A549 (cell line): ENCODE results near the gene PRDX2. TPM values are rescaled to one million over a fixed set of nuclear protein-coding genes. Genes with fewer than 3 reads are reported as not detected.
A peak's percentile ranks its signal among the peaks of the same experiment; 100 is the strongest.
"Not testable (repeated sequence)": the region's sequence is repeated elsewhere in the genome, so short reads cannot be mapped to it uniquely, and the experiment has no call there.

Experiments used
- ATAC-seq, 2 experiments: fragments of 200-7000 bp in 1 of 2; fragments of >200 bp in 1 of 2; cut with Nextera tagmentation in 1 of 2; cut with Tn5 transposase in 1 of 2; 3 replicates each; pipeline versions ENCODE4 v1.8.0 to v1.9.1; 2018 to 2020; ENCODE audit warnings: mild to moderate bottlenecking in 1 of 2, moderate library complexity in 1 of 2
- CTCF ChIA-PET: fragments of 300-600 bp; sonication (Branson Sonifier 250); formaldehyde crosslinking; extraction: SDS; loops from one replicate; lab custom pipeline; 2021; ENCODE audit warnings: antibody characterized with exemption, inconsistent platforms; lab: Yijun Ruan, JAX
- POLR2A ChIA-PET: fragments of 350-600 bp; formaldehyde crosslinking; extraction: SDS; loops from one replicate; lab custom pipeline; 2021; ENCODE audit warnings: antibody characterized with exemption, inconsistent platforms; lab: Yijun Ruan, JAX
- DNase-seq, 2 experiments: peaks; one replicate each; pipeline versions ENCODE4 v3.0.0 to v3.0.0-alpha.2; 2011 to 2016; ENCODE audit warnings: low read depth in 1 of 2, low spot score in 1 of 2
- FAIRE-seq: peaks from 2 replicates; lab custom pipeline; 2011; peaks lifted over from hg19 to GRCh38; lab: Jason Lieb, UNC
- H3K27ac ChIP-seq, 2 experiments: fragments of >200 bp; sonication (Bioruptor Twin); formaldehyde crosslinking; 3 replicates each; pipeline ENCODE4 v1.5.1; 2016 to 2017
- H3K4me1 ChIP-seq: fragments of >200 bp; sonication (Bioruptor Twin); formaldehyde crosslinking; 3 replicates; pipeline ENCODE4 v1.6.1; 2016
- H3K4me2 ChIP-seq: fragments of >200 bp; sonication (Bioruptor Twin); formaldehyde crosslinking; 3 replicates; pipeline ENCODE4 v1.6.1; 2016
- H3K4me3 ChIP-seq: fragments of >200 bp; sonication (Bioruptor Twin); formaldehyde crosslinking; 3 replicates; pipeline ENCODE4 v1.5.1; 2016
- H3K9me3 ChIP-seq: fragments of >200 bp; sonication (Bioruptor Twin); formaldehyde crosslinking; 3 replicates; pipeline ENCODE4 v1.6.1; 2016
- BCL3 ChIP-seq: fragments of >200 bp; sonication (Bioruptor Twin); formaldehyde crosslinking; IDR thresholded peaks from 3 replicates; pipeline ENCODE4 v1.6.1; 2016
- CBX2 ChIP-seq: fragments of 200-600 bp; sonication (generic); IDR thresholded peaks from 2 replicates; pipeline ENCODE4 v1.6.1; 2016; ENCODE audit warnings: low read depth, mild to moderate bottlenecking, borderline replicate concordance
- CHD2 ChIP-seq: fragments of 150-350 bp; IDR thresholded peaks from 2 replicates; pipeline ENCODE4 v1.6.1; 2014; ENCODE audit warnings: low read length; ENCODE audit not compliant: partially characterized antibody
- EHF ChIP-seq: fragments of 250-450 bp; sonication (Bioruptor Pico); IDR thresholded peaks from 2 replicates; pipeline ENCODE4 v1.5.0; 2020; ENCODE audit warnings: mild to moderate bottlenecking
- EP300 ChIP-seq, 2 experiments: fragments of >200 bp; sonication (Bioruptor Twin); formaldehyde crosslinking; IDR thresholded peaks; 2 replicates in 1 of 2; 3 replicates in 1 of 2; pipeline ENCODE4 v1.6.1; 2016 to 2017
- FOSL2 ChIP-seq, 2 experiments: fragments of 450-650 bp in 1 of 2; fragments of >200 bp in 1 of 2; sonication (Bioruptor Twin) in 1 of 2; formaldehyde crosslinking; IDR thresholded peaks; 2 replicates each; pipeline versions ENCODE4 v1.5.0 to v1.6.1; 2016 to 2020; ENCODE audit warnings: mild to moderate bottlenecking in 1 of 2, moderate library complexity in 1 of 2
- FOXS1 ChIP-seq: fragments of 250-450 bp; sonication (Bioruptor Pico); IDR thresholded peaks from 2 replicates; pipeline ENCODE4 v1.5.0; 2020; ENCODE audit warnings: mild to moderate bottlenecking, moderate library complexity
- HOXA7 ChIP-seq: fragments of 250-450 bp; sonication (Bioruptor Pico); IDR thresholded peaks from 2 replicates; pipeline ENCODE4 v1.5.0; 2020; ENCODE audit warnings: mild to moderate bottlenecking, moderate library complexity
- JUN ChIP-seq, 2 experiments: fragments of >200 bp; sonication (Bioruptor Twin); formaldehyde crosslinking; IDR thresholded peaks; 2 replicates in 1 of 2; 3 replicates in 1 of 2; pipeline ENCODE4 v1.6.1; 2016 to 2017
- JUNB ChIP-seq: fragments of >200 bp; sonication (Bioruptor Twin); formaldehyde crosslinking; IDR thresholded peaks from 2 replicates; pipeline ENCODE4 v1.6.1; 2016
- NR3C1 ChIP-seq: fragments of >200 bp; sonication (Bioruptor Twin); formaldehyde crosslinking; IDR thresholded peaks from 3 replicates; pipeline ENCODE4 v1.6.1; 2017
- RFX5 ChIP-seq: fragments of 450-650 bp; IDR thresholded peaks from 2 replicates; pipeline ENCODE4 v1.7.1; 2014; ENCODE audit warnings: antibody characterized with exemption, mild to moderate bottlenecking, moderate library complexity
- ZSCAN20 ChIP-seq: fragments of 250-450 bp; sonication (Bioruptor Pico); IDR thresholded peaks from 2 replicates; pipeline ENCODE4 v1.8.0; 2022; ENCODE audit warnings: mild to moderate bottlenecking, moderate library complexity
- WGBS: methylation state at CpG from one replicate; pipeline ENCODE4 v1.1.6; 2017; ENCODE audit errors: missing lambda C conversion rate; 5-methylcytosine and 5-hydroxymethylcytosine counted together
- polyA plus RNA-seq, 4 experiments: library from polyadenylated mRNA; depleted of rRNA in 3 of 4; stranded (reverse); fragments of >200 nt; fragmentation: RNase III in 1 of 4; extraction: RNeasy Plus Mini Kit Qiagen cat#74134 plus additional on column Dnase treatment in 1 of 4; gene quantifications; 2 replicates in 3 of 4; 3 replicates in 1 of 4; pipeline ENCODE4 v1.2.3, GENCODE V29; 2011 to 2017
- TF ChIP-seq, protein P1 (sequence below): IDR thresholded peaks from 2 replicates; pipeline ENCODE4 v1.6.1; 2012
- TF ChIP-seq, protein P2 (sequence below): fragments of >200 bp; sonication (Bioruptor Twin); formaldehyde crosslinking; IDR thresholded peaks from 3 replicates; pipeline ENCODE4 v1.5.1; 2016
- TF ChIP-seq, protein P3 (sequence below): IDR thresholded peaks from 2 replicates; pipeline ENCODE4 v1.6.1; 2012; ENCODE audit warnings: low read depth, borderline replicate concordance
- TF ChIP-seq, protein P4 (sequence below): IDR thresholded peaks from 2 replicates; pipeline ENCODE4 v1.6.1; 2012
- TF ChIP-seq, protein P5 (sequence below): fragments of 250-450 bp; sonication (Bioruptor Pico); IDR thresholded peaks from 2 replicates; pipeline ENCODE4 v1.5.0; 2020; ENCODE audit warnings: low read depth, mild to moderate bottlenecking, moderate library complexity
- TF ChIP-seq, protein P6 (sequence below): fragments of 250-450 bp; sonication (Bioruptor Pico); IDR thresholded peaks from 2 replicates; pipeline ENCODE4 v1.5.0; 2021; ENCODE audit warnings: mild to moderate bottlenecking, moderate library complexity, borderline replicate concordance

The PRDX2 gene
- polyA plus RNA-seq, 2 of the 4 experiments (the other 2 are of a cell fraction) = 0.57 to 0.84 TPM

- Histone ChIP-seq H3K27ac (no peak overlapping the region), H3K4me1 (peaks cover 8% of the 10 kb centered on the region), H3K9me3 (no peaks in the 10 kb centered on the region), H3K4me2 (peak overlapping the region; percentile 47), H3K4me3 (no peak overlapping the region)
- no peak for FAIRE-seq
- peak in 1 of 2 experiments; percentile 65; a peak in 3 of 6 replicates for ATAC-seq
- no peak for DNase-seq
- 26% methylated on average over 20 of the region's 23 CpGs for WGBS
- ChIA-PET POLR2A (no interaction called here), CTCF (interaction anchor here (0.6 to 7.2 kb wide), 4 partner anchors 9 to 32 kb away, joined by 4 to 36 read pairs (median 10); no protein-coding TSS in a partner anchor)
- TF ChIP-seq EP300 (IDR thresholded peaks at IDR 0.05) (no peak), FOXS1 (CRISPR knock-in tag) (no peak), FOSL2 (IDR thresholded peaks at IDR 0.05) (no peak), FOSL2 (CRISPR knock-in tag; IDR thresholded peaks at IDR 0.05) (no peak)
Observed at GRCh38 chr19:12828494-12828893, 26.9 kb upstream of the PRDX2 start.

GRCh38 chr19:12825254-12826131 is 23.9 kb upstream of the PRDX2 start:
- POLR2A ChIA-PET = no interaction called here
- ATAC-seq (peak; percentile 72 to 86), DNase-seq (peak in 1 of 2 experiments; percentile 57), FAIRE-seq (no peak)
- Histone ChIP-seq H3K4me2 (peak overlapping the region; percentile 64), H3K4me1 (no peaks in the 10 kb centered on the region), H3K9me3 (0 out of 3 replicates have a peak, but pooled peaks cover 3% of the 10 kb centered on the region), H3K4me3 (peak overlapping the region; percentile 27; the same call in 2 of the 3 replicates), H3K27ac (no peak overlapping the region)
- CTCF ChIA-PET = interaction anchor here (0.6 to 7.2 kb wide), 17 partner anchors 9 to 76 kb away, joined by 3 to 36 read pairs (median 3); partner anchors contain the start of genes RNASEH2A and RTBDN
- TF ChIP-seq, protein P1, sequence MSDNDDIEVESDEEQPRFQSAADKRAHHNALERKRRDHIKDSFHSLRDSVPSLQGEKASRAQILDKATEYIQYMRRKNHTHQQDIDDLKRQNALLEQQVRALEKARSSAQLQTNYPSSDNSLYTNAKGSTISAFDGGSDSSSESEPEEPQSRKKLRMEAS = peak; percentile 81
- TF ChIP-seq, protein P2, sequence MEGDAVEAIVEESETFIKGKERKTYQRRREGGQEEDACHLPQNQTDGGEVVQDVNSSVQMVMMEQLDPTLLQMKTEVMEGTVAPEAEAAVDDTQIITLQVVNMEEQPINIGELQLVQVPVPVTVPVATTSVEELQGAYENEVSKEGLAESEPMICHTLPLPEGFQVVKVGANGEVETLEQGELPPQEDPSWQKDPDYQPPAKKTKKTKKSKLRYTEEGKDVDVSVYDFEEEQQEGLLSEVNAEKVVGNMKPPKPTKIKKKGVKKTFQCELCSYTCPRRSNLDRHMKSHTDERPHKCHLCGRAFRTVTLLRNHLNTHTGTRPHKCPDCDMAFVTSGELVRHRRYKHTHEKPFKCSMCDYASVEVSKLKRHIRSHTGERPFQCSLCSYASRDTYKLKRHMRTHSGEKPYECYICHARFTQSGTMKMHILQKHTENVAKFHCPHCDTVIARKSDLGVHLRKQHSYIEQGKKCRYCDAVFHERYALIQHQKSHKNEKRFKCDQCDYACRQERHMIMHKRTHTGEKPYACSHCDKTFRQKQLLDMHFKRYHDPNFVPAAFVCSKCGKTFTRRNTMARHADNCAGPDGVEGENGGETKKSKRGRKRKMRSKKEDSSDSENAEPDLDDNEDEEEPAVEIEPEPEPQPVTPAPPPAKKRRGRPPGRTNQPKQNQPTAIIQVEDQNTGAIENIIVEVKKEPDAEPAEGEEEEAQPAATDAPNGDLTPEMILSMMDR = peak; percentile 38
- TF ChIP-seq BCL3 = no peak
- TF ChIP-seq, protein P3, sequence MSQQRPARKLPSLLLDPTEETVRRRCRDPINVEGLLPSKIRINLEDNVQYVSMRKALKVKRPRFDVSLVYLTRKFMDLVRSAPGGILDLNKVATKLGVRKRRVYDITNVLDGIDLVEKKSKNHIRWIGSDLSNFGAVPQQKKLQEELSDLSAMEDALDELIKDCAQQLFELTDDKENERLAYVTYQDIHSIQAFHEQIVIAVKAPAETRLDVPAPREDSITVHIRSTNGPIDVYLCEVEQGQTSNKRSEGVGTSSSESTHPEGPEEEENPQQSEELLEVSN = peak; percentile 90
- 30% methylated on average over 24 of the region's 46 CpGs for WGBS

- no peak overlapping the region for H3K4me2 ChIP-seq
- 89% methylated on average over 2 of the region's 2 CpGs for WGBS
- no peak for ATAC-seq
- CTCF ChIA-PET = interaction anchor here (0.6 to 1.7 kb wide), 7 partner anchors 8 to 120 kb away, joined by 3 to 8 read pairs (median 3); no protein-coding TSS in a partner anchor
- H3K4me3 ChIP-seq = no peak overlapping the region
- no peak overlapping the region for H3K27ac ChIP-seq
- FAIRE-seq = no peak
- no peaks in the 10 kb centered on the region for H3K4me1 ChIP-seq
- TF ChIP-seq HOXA7 (CRISPR knock-in tag) (no peak), JUNB (no peak), EHF (no peak), CHD2 (no peak), RFX5 (no peak), JUN (IDR thresholded peaks at IDR 0.05) (no peak), CBX2 (no peak), NR3C1 (no peak), ZSCAN20 (CRISPR knock-in tag) (no peak)
- TF ChIP-seq, protein P4, sequence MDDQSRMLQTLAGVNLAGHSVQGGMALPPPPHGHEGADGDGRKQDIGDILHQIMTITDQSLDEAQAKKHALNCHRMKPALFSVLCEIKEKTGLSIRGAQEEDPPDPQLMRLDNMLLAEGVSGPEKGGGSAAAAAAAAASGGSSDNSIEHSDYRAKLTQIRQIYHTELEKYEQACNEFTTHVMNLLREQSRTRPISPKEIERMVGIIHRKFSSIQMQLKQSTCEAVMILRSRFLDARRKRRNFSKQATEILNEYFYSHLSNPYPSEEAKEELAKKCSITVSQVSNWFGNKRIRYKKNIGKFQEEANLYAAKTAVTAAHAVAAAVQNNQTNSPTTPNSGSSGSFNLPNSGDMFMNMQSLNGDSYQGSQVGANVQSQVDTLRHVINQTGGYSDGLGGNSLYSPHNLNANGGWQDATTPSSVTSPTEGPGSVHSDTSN = no peak
- TF ChIP-seq, protein P5, sequence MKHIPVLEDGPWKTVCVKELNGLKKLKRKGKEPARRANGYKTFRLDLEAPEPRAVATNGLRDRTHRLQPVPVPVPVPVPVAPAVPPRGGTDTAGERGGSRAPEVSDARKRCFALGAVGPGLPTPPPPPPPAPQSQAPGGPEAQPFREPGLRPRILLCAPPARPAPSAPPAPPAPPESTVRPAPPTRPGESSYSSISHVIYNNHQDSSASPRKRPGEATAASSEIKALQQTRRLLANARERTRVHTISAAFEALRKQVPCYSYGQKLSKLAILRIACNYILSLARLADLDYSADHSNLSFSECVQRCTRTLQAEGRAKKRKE (CRISPR knock-in tag) = no peak
- TF ChIP-seq, protein P6, sequence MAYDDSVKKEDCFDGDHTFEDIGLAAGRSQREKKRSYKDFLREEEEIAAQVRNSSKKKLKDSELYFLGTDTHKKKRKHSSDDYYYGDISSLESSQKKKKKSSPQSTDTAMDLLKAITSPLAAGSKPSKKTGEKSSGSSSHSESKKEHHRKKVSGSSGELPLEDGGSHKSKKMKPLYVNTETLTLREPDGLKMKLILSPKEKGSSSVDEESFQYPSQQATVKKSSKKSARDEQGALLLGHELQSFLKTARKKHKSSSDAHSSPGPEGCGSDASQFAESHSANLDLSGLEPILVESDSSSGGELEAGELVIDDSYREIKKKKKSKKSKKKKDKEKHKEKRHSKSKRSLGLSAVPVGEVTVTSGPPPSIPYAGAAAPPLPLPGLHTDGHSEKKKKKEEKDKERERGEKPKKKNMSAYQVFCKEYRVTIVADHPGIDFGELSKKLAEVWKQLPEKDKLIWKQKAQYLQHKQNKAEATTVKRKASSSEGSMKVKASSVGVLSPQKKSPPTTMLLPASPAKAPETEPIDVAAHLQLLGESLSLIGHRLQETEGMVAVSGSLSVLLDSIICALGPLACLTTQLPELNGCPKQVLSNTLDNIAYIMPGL = no peak
- no peak for DNase-seq
- POLR2A ChIA-PET = interaction anchor here (0.7 kb wide), 1 partner anchor 61 kb away, joined by 5 read pairs; no protein-coding TSS in a partner anchor
- 0 out of 3 replicates have a peak, but pooled peaks cover 3% of the 10 kb centered on the region for H3K9me3 ChIP-seq
Observed at GRCh38 chr19:12821761-12822160, 20.2 kb upstream of the PRDX2 start.

DNA sequence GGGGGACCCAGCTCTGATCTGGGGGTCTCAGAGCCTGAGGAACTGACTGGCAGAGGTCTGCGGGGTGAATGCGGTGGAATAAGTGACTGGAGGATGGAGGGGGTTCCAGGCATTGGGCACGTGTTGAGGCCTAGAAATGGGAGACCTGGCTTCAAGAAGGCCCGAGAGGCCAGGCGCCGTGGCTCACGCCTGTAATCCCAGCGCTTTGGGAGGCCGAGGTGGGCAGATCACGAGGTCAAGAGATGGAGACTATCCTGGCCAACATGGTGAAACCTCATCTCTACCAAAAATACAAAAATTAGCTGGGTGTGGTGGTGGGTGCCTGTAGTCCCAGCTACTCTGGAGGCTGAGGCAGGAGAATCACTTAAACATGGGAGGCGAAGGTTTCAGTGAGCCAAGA is 16.2 kb upstream of the PRDX2 start:
- CTCF ChIA-PET = interaction anchor here (0.7 to 3.6 kb wide), 5 partner anchors 12 to 121 kb away, joined by 3 to 11 read pairs (median 4); partner anchors contain the start of gene FBXW9
- ATAC-seq = not testable (repeated sequence)

More for the DNA sequence above, 16.2 kb upstream of the PRDX2 start:
- DNase-seq, H3K4me3 ChIP-seq, H3K4me1 ChIP-seq, H3K9me3 ChIP-seq, H3K4me2 ChIP-seq, H3K27ac ChIP-seq, FAIRE-seq: not testable (repeated sequence)
- 94% methylated on average over 11 of the region's 11 CpGs for WGBS
- POLR2A ChIA-PET = interaction anchor here (0.6 kb wide), 1 partner anchor 115 kb away, joined by 4 read pairs; no protein-coding TSS in a partner anchor
